GM12878 (cell line): ENCODE results near the gene CCM2. TPM values are rescaled to one million over a fixed set of nuclear protein-coding genes. Genes with fewer than 3 reads are reported as not detected.

Experiments used
- BHLHE40 ChIP-seq, 2 experiments: fragments of 450-650 bp in 1 of 2; IDR thresholded peaks; 2 replicates each; pipeline ENCODE4 v1.6.1; 2011 to 2017; ENCODE audit warnings: low read depth in 2 of 2, borderline replicate concordance in 1 of 2, improper control_type of control experiment in 1 of 2, low read length in 1 of 2, mild to moderate bottlenecking in 1 of 2
- BRCA1 ChIP-seq: IDR thresholded peaks from 2 replicates; pipeline ENCODE4 v1.6.1; 2011; ENCODE audit warnings: low read depth, low read length, improper control_type of control experiment
- EZH2 ChIP-seq: IDR thresholded peaks from 2 replicates; pipeline ENCODE4 v1.6.1; 2012; ENCODE audit warnings: low read depth, mild to moderate bottlenecking, control low read depth, inconsistent platforms, low read length, borderline replicate concordance; ENCODE audit not compliant: control insufficient read depth
- MTA3 ChIP-seq: IDR thresholded peaks from 2 replicates; pipeline ENCODE4 v1.6.1; 2012; ENCODE audit warnings: low read length, inconsistent platforms, borderline replicate concordance
- MYC ChIP-seq: IDR thresholded peaks from 2 replicates; pipeline ENCODE4 v1.6.1; 2011; ENCODE audit warnings: mild to moderate bottlenecking, low read length, moderate library complexity, inconsistent platforms; ENCODE audit not compliant: insufficient read depth, insufficient replicate concordance, insufficient read length, severe bottlenecking
- NFXL1 ChIP-seq: fragments of 450-650 bp; IDR thresholded peaks from 2 replicates; pipeline ENCODE4 v1.6.1; 2017; ENCODE audit warnings: antibody characterized with exemption, mild to moderate bottlenecking, borderline replicate concordance
- NFYB ChIP-seq: IDR thresholded peaks from 2 replicates; pipeline ENCODE4 v1.6.1; 2011; ENCODE audit warnings: low read depth, mild to moderate bottlenecking, low read length, improper control_type of control experiment, moderate library complexity; ENCODE audit not compliant: insufficient read depth
- NRF1 ChIP-seq: conservative IDR thresholded peaks from 2 replicates; pipeline ENCODE4 v1.6.1; 2011; ENCODE audit warnings: mild to moderate bottlenecking, low read depth, low read length, improper control_type of control experiment
- PAX5 ChIP-seq: IDR thresholded peaks from 2 replicates; pipeline ENCODE4 v1.6.1; 2011; ENCODE audit warnings: low read depth, low read length, borderline replicate concordance
- PAX8 ChIP-seq: fragments of 450-650 bp; IDR thresholded peaks from 2 replicates; pipeline ENCODE4 v1.6.1; 2017; ENCODE audit warnings: mild to moderate bottlenecking, moderate library complexity
- PBX3 ChIP-seq: IDR thresholded peaks from 2 replicates; pipeline ENCODE4 v1.6.1; 2011; ENCODE audit warnings: mild to moderate bottlenecking, low read depth, low read length, moderate library complexity; ENCODE audit not compliant: insufficient replicate concordance
- POLR2AphosphoS2 ChIP-seq: IDR thresholded peaks from 2 replicates; pipeline ENCODE4 v1.6.1; 2011; ENCODE audit warnings: low read depth, mild to moderate bottlenecking, low read length, improper control_type of control experiment, moderate library complexity
- POLR2AphosphoS5 ChIP-seq: IDR thresholded peaks from 2 replicates; pipeline ENCODE4 v1.6.1; 2011; ENCODE audit warnings: mild to moderate bottlenecking, low read length, inconsistent platforms
- RELA ChIP-seq: fragments of 450-650 bp; IDR thresholded peaks from 2 replicates; pipeline ENCODE4 v1.8.0; 2014; ENCODE audit warnings: borderline replicate concordance; ENCODE audit not compliant: partially characterized antibody
- RFX5 ChIP-seq: IDR thresholded peaks from 2 replicates; pipeline ENCODE4 v1.6.1; 2011; ENCODE audit warnings: low read depth, low read length, improper control_type of control experiment
- SREBF2 ChIP-seq: IDR thresholded peaks from 2 replicates; pipeline ENCODE4 v1.6.1; 2012; ENCODE audit warnings: mild to moderate bottlenecking, low read length
- ZBED1 ChIP-seq: IDR thresholded peaks from 2 replicates; pipeline ENCODE4 v1.6.1; 2016; ENCODE audit warnings: borderline replicate concordance
- ZBTB4 ChIP-seq: fragments of 450-650 bp; formaldehyde crosslinking; IDR thresholded peaks from 2 replicates; pipeline ENCODE4 v1.4.0; 2022; ENCODE audit warnings: mild to moderate bottlenecking, moderate library complexity
- ZNF384 ChIP-seq: IDR thresholded peaks from 2 replicates; pipeline ENCODE4 v1.6.1; 2012; ENCODE audit warnings: low read depth, mild to moderate bottlenecking, low read length, improper control_type of control experiment, borderline replicate concordance
- polyA plus RNA-seq, 11 experiments: library from polyadenylated mRNA; depleted of rRNA in 4 of 11; unstranded in 6 of 11; stranded (reverse) in 5 of 11; fragments of >200 nt; fragmentation: Nextera tagmentation in 4 of 11; fragmentation: Illumina TruSeq in 1 of 11; extraction: Ambion mirVana in 4 of 11; extraction: Trizol in 1 of 11; gene quantifications; 1 replicate in 1 of 11; 2 replicates in 10 of 11; pipeline versions ENCODE4 v1.2.1 to v1.2.3, GENCODE V29; 2011 to 2016; ENCODE audit warnings: inconsistent platforms in 2 of 11, missing spikeins in 2 of 11, low read depth in 1 of 11
- total RNA-seq, 4 experiments: library from RNA; depleted of rRNA in 3 of 4; stranded (reverse); fragments of >200 nt in 3 of 4; fragmentation: Illumina TruSeq in 1 of 4; extraction: Trizol in 1 of 4; gene quantifications; 2 replicates each; pipeline versions ENCODE4 v1.2.1 to v1.2.3, GENCODE V29; 2013 to 2021
- TF ChIP-seq, protein P1 (sequence below), 3 experiments: IDR thresholded peaks in 2 of 3; conservative IDR thresholded peaks in 1 of 3; 2 replicates each; pipeline ENCODE4 v1.5.1; 2011; ENCODE audit warnings: low read depth in 3 of 3, low read length in 3 of 3, mild to moderate bottlenecking in 3 of 3, control low read depth in 2 of 3, moderate library complexity in 2 of 3, inconsistent platforms in 1 of 3, mixed read lengths in 1 of 3; ENCODE audit not compliant: control insufficient read depth in 2 of 3, insufficient read depth in 1 of 3; ENCODE audit errors: extremely low read depth in 1 of 3
- TF ChIP-seq, protein P2 (sequence below): fragments of 450-650 bp; IDR thresholded peaks from 2 replicates; pipeline ENCODE4 v1.6.1; 2016; ENCODE audit warnings: mild to moderate bottlenecking

CCM2 gene
- total and polyA plus RNA-seq, 10 of the 15 experiments (the other 5 are each of a cell fraction or from before 2014, with no cell fraction given): 1.00 to 82.3 (median 48.7) TPM

DNA sequence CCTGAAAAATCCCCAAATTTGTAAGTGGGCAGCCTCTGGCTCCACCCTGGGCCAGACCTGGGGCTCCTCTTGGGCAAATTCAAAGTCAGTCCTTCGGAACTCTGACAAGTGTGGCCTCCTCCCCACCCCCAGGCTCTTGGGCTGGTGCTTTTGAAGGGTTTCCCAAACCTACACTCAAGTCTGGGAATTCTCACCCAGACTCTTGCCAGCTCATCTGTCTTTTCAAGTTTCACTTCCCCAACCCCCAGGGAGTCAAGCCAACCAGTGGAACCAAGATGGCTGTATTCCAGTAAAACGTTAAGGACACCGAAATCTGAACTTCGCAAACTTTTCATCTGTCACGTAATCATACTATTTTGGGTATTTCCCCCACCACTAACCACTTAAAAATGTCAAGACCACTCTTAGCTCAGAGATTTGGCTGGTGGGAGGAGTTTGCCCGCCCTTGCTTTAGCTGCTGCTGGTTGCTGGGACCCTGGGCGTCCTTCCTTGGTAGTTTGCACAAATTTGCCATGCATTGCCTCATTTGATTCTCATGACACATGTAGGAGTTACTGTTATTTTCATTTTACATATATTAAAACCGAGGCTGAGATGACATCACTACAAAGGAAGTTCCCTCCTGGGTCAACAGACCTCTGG lies 19.5 kb upstream of the CCM2 start (continued):
- TF ChIP-seq POLR2AphosphoS5 (no peak), PAX5 (peak; percentile 93), BHLHE40 (IDR thresholded peaks at IDR 0.05; ENCODE audit: borderline replicate concordance in 1 of 2, low read depth in 2 of 2, low read length in 1 of 2) (peak; percentile 25 to 28; a peak in 1 of 4 replicates), MYC (no peak), BRCA1 (no peak), EZH2 (no peak), MTA3 (no peak), PBX3 (no peak), RFX5 (no peak), PAX8 (0 out of 2 replicates have a peak, but pooled peaks have one; percentile 71), RELA (peak; percentile 86), ZBED1 (peak; percentile 76; the same call in 1 of the 2 replicates), POLR2AphosphoS2 (no peak), NRF1 (no peak), ZBTB4 (CRISPR knock-in tag) (no peak), NFYB (peak; percentile 54; the same call in 1 of the 2 replicates), NFXL1 (no peak), ZNF384 (no peak), SREBF2 (no peak)
- TF ChIP-seq, protein P1, sequence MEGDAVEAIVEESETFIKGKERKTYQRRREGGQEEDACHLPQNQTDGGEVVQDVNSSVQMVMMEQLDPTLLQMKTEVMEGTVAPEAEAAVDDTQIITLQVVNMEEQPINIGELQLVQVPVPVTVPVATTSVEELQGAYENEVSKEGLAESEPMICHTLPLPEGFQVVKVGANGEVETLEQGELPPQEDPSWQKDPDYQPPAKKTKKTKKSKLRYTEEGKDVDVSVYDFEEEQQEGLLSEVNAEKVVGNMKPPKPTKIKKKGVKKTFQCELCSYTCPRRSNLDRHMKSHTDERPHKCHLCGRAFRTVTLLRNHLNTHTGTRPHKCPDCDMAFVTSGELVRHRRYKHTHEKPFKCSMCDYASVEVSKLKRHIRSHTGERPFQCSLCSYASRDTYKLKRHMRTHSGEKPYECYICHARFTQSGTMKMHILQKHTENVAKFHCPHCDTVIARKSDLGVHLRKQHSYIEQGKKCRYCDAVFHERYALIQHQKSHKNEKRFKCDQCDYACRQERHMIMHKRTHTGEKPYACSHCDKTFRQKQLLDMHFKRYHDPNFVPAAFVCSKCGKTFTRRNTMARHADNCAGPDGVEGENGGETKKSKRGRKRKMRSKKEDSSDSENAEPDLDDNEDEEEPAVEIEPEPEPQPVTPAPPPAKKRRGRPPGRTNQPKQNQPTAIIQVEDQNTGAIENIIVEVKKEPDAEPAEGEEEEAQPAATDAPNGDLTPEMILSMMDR (IDR thresholded peaks at IDR 0.05 in 2 of 3, conservative IDR thresholded peaks at IDR 0.05 in 1 of 3; ENCODE audit: control insufficient read depth in 2 of 3, extremely low read depth in 1 of 3, insufficient read depth in 1 of 3, low read depth in 3 of 3, low read length in 3 of 3): no peak
- TF ChIP-seq, protein P2, sequence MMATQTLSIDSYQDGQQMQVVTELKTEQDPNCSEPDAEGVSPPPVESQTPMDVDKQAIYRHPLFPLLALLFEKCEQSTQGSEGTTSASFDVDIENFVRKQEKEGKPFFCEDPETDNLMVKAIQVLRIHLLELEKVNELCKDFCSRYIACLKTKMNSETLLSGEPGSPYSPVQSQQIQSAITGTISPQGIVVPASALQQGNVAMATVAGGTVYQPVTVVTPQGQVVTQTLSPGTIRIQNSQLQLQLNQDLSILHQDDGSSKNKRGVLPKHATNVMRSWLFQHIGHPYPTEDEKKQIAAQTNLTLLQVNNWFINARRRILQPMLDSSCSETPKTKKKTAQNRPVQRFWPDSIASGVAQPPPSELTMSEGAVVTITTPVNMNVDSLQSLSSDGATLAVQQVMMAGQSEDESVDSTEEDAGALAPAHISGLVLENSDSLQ: peak; percentile 66
